GM12878 (cell line): Measurements from ENCODE around the gene DDRGK1. TPM values are rescaled to one million over a fixed set of nuclear protein-coding genes. Genes with fewer than 3 reads are reported as not detected.

Experiments
- ATF7 ChIP-seq: fragments of 450-650 bp; IDR thresholded peaks from 2 replicates; pipeline ENCODE4 v1.6.1; 2016; ENCODE audit warnings: low read depth, mild to moderate bottlenecking
- CBX5 ChIP-seq: sonication (generic); IDR thresholded peaks from 2 replicates; pipeline ENCODE4 v1.6.1; 2016; ENCODE audit warnings: low read depth, moderate library complexity, mild to moderate bottlenecking, inconsistent platforms
- CHD4 ChIP-seq: fragments of 200-600 bp; sonication (generic); IDR thresholded peaks from 2 replicates; pipeline ENCODE4 v1.6.1; 2016; ENCODE audit warnings: mild to moderate bottlenecking
- CREB1 ChIP-seq: IDR thresholded peaks from 2 replicates; pipeline ENCODE4 v1.6.1; 2012; ENCODE audit warnings: low read depth, mild to moderate bottlenecking, inconsistent platforms
- CREM ChIP-seq: IDR thresholded peaks from 2 replicates; pipeline ENCODE4 v1.6.1; 2014; ENCODE audit warnings: antibody characterized with exemption, low read depth
- EP300 ChIP-seq, 2 experiments: fragments of 150-350 bp in 1 of 2; IDR thresholded peaks; 2 replicates each; pipeline ENCODE4 v1.6.1; 2011 to 2012; ENCODE audit warnings: low read depth in 2 of 2, low read length in 2 of 2, borderline replicate concordance in 1 of 2, improper control_type of control experiment in 1 of 2, inconsistent platforms in 1 of 2; ENCODE audit not compliant: control insufficient read depth in 1 of 2
- ETV6 ChIP-seq, 2 experiments: fragments of 450-650 bp in 1 of 2; IDR thresholded peaks in 1 of 2; conservative IDR thresholded peaks in 1 of 2; 2 replicates each; pipeline ENCODE4 v1.6.1; 2014; ENCODE audit warnings: antibody characterized with exemption in 1 of 2, borderline replicate concordance in 1 of 2, low read depth in 1 of 2, mild to moderate bottlenecking in 1 of 2, moderate library complexity in 1 of 2
- FOXK2 ChIP-seq: fragments of 450-650 bp; IDR thresholded peaks from 2 replicates; pipeline ENCODE4 v1.6.1; 2017; ENCODE audit warnings: mild to moderate bottlenecking, moderate library complexity
- JUNB ChIP-seq: IDR thresholded peaks from 2 replicates; pipeline ENCODE4 v1.6.1; 2016; ENCODE audit warnings: antibody characterized with exemption, mild to moderate bottlenecking
- KLF5 ChIP-seq: fragments of 450-650 bp; IDR thresholded peaks from 2 replicates; pipeline ENCODE4 v1.6.1; 2014; ENCODE audit warnings: mild to moderate bottlenecking; ENCODE audit not compliant: partially characterized antibody
- NFYA ChIP-seq: IDR thresholded peaks from 2 replicates; pipeline ENCODE4 v1.6.1; 2011; ENCODE audit warnings: low read depth, mild to moderate bottlenecking, low read length, improper control_type of control experiment, borderline replicate concordance
- NFYB ChIP-seq: IDR thresholded peaks from 2 replicates; pipeline ENCODE4 v1.6.1; 2011; ENCODE audit warnings: low read depth, mild to moderate bottlenecking, low read length, improper control_type of control experiment, moderate library complexity; ENCODE audit not compliant: insufficient read depth
- NR2C1 ChIP-seq: fragments of 450-650 bp; IDR thresholded peaks from 2 replicates; pipeline ENCODE4 v1.6.1; 2017; ENCODE audit warnings: antibody characterized with exemption, mild to moderate bottlenecking, moderate library complexity
- POLR2A ChIP-seq: IDR thresholded peaks from 2 replicates; pipeline ENCODE4 v1.6.1; 2011; ENCODE audit warnings: low read depth, mild to moderate bottlenecking, low read length
- POLR2AphosphoS2 ChIP-seq: IDR thresholded peaks from 2 replicates; pipeline ENCODE4 v1.6.1; 2011; ENCODE audit warnings: low read depth, mild to moderate bottlenecking, low read length, improper control_type of control experiment, moderate library complexity
- RAD51 ChIP-seq: fragments of 450-650 bp; IDR thresholded peaks from 2 replicates; pipeline ENCODE4 v1.6.1; 2016; ENCODE audit warnings: moderate library complexity, mild to moderate bottlenecking, inconsistent platforms
- RB1 ChIP-seq: fragments of 450-650 bp; formaldehyde crosslinking; IDR thresholded peaks from 2 replicates; pipeline ENCODE4 v1.6.1; 2017; ENCODE audit warnings: mild to moderate bottlenecking, borderline replicate concordance
- RFX5 ChIP-seq: IDR thresholded peaks from 2 replicates; pipeline ENCODE4 v1.6.1; 2011; ENCODE audit warnings: low read depth, low read length, improper control_type of control experiment
- SIN3A ChIP-seq: IDR thresholded peaks from 2 replicates; pipeline ENCODE4 v1.6.1; 2012; ENCODE audit warnings: low read depth, low read length, improper control_type of control experiment
- SIX5 ChIP-seq: IDR thresholded peaks from 2 replicates; pipeline ENCODE4 v1.6.1; 2011; ENCODE audit warnings: mild to moderate bottlenecking, low read depth, low read length, moderate library complexity; ENCODE audit not compliant: severe bottlenecking
- SMC3 ChIP-seq: IDR thresholded peaks from 2 replicates; pipeline ENCODE4 v1.6.1; 2011; ENCODE audit warnings: low read length, improper control_type of control experiment, borderline replicate concordance
- SPI1 ChIP-seq: IDR thresholded peaks from 2 replicates; pipeline ENCODE4 v1.6.1; 2011; ENCODE audit warnings: low read depth, mild to moderate bottlenecking, low read length, moderate library complexity, borderline replicate concordance; ENCODE audit not compliant: insufficient read depth
- STAT1 ChIP-seq: fragments of 450-650 bp; conservative IDR thresholded peaks from 2 replicates; pipeline ENCODE4 v1.6.1; 2014; ENCODE audit warnings: antibody characterized with exemption, mild to moderate bottlenecking
- TCF3 ChIP-seq: IDR thresholded peaks from 2 replicates; pipeline ENCODE4 v1.6.1; 2012; ENCODE audit warnings: low read depth, mild to moderate bottlenecking, low read length, borderline replicate concordance; ENCODE audit not compliant: insufficient read depth
- ZBTB33 ChIP-seq: fragments of 450-650 bp; IDR thresholded peaks from 2 replicates; pipeline ENCODE4 v1.6.1; 2017; ENCODE audit warnings: mild to moderate bottlenecking
- polyA plus RNA-seq, 11 experiments: library from polyadenylated mRNA; depleted of rRNA in 4 of 11; unstranded in 6 of 11; stranded (reverse) in 5 of 11; fragments of >200 nt; fragmentation: Nextera tagmentation in 4 of 11; fragmentation: Illumina TruSeq in 1 of 11; extraction: Ambion mirVana in 4 of 11; extraction: Trizol in 1 of 11; gene quantifications; 1 replicate in 1 of 11; 2 replicates in 10 of 11; pipeline versions ENCODE4 v1.2.1 to v1.2.3, GENCODE V29; 2011 to 2016; ENCODE audit warnings: inconsistent platforms in 2 of 11, missing spikeins in 2 of 11, low read depth in 1 of 11
- total RNA-seq, 4 experiments: library from RNA; depleted of rRNA in 3 of 4; stranded (reverse); fragments of >200 nt in 3 of 4; fragmentation: Illumina TruSeq in 1 of 4; extraction: Trizol in 1 of 4; gene quantifications; 2 replicates each; pipeline versions ENCODE4 v1.2.1 to v1.2.3, GENCODE V29; 2013 to 2021
- TF ChIP-seq, protein P1 (sequence below): fragments of 450-650 bp; IDR thresholded peaks from 2 replicates; pipeline ENCODE4 v1.6.1; 2017; ENCODE audit warnings: mild to moderate bottlenecking, low read depth, inconsistent platforms; ENCODE audit not compliant: poor library complexity, severe bottlenecking
- TF ChIP-seq, protein P2 (sequence below): IDR thresholded peaks from 2 replicates; pipeline ENCODE4 v1.6.1; 2012; ENCODE audit warnings: low read depth, low read length, improper control_type of control experiment

The DDRGK1 gene
- total and polyA plus RNA-seq, 10 of the 15 experiments (the other 5 are each of a cell fraction or from before 2014, with no cell fraction given) = 4.0 to 55.2 (median 39.7) TPM

GRCh38 chr20:3156811-3157619 lies 47.5 kb downstream of the DDRGK1 start (continued):
- TF ChIP-seq POLR2AphosphoS2 (no peak), ZBTB33 (no peak), KLF5 (no peak), CREB1 (no peak), JUNB (peak; percentile 47), STAT1 (no peak), SMC3 (no peak), RAD51 (no peak), RFX5 (no peak), EP300 (IDR thresholded peaks at IDR 0.05; ENCODE audit: borderline replicate concordance in 1 of 2, control insufficient read depth in 1 of 2, low read depth in 2 of 2, low read length in 2 of 2) (peak in 1 of 2 experiments; percentile 37; a peak in 1 of 4 replicates), SIN3A (no peak), CHD4 (no peak), ETV6 (conservative IDR thresholded peaks at IDR 0.05 in 1 of 2, IDR thresholded peaks at IDR 0.05 in 1 of 2; ENCODE audit: borderline replicate concordance in 1 of 2, low read depth in 1 of 2) (peak in 1 of 2 experiments; percentile 26; a peak in 1 of 4 replicates), CREM (no peak), RB1 (no peak), NFYA (no peak), POLR2A (no peak), ATF7 (peak; percentile 19; the same call in 1 of the 2 replicates), CBX5 (no peak), SPI1 (peak; percentile 71), NFYB (0 out of 2 replicates have a peak, but pooled peaks have one; percentile 7), SIX5 (no peak), TCF3 (no peak), FOXK2 (no peak), NR2C1 (no peak)
- TF ChIP-seq, protein P1, sequence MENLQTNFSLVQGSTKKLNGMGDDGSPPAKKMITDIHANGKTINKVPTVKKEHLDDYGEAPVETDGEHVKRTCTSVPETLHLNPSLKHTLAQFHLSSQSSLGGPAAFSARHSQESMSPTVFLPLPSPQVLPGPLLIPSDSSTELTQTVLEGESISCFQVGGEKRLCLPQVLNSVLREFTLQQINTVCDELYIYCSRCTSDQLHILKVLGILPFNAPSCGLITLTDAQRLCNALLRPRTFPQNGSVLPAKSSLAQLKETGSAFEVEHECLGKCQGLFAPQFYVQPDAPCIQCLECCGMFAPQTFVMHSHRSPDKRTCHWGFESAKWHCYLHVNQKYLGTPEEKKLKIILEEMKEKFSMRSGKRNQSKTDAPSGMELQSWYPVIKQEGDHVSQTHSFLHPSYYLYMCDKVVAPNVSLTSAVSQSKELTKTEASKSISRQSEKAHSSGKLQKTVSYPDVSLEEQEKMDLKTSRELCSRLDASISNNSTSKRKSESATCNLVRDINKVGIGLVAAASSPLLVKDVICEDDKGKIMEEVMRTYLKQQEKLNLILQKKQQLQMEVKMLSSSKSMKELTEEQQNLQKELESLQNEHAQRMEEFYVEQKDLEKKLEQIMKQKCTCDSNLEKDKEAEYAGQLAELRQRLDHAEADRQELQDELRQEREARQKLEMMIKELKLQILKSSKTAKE = no peak
- TF ChIP-seq, protein P2, sequence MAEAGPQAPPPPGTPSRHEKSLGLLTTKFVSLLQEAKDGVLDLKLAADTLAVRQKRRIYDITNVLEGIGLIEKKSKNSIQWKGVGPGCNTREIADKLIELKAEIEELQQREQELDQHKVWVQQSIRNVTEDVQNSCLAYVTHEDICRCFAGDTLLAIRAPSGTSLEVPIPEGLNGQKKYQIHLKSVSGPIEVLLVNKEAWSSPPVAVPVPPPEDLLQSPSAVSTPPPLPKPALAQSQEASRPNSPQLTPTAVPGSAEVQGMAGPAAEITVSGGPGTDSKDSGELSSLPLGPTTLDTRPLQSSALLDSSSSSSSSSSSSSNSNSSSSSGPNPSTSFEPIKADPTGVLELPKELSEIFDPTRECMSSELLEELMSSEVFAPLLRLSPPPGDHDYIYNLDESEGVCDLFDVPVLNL = no peak
